Measurements from ENCODE around the gene CDRT4.

Gene CDRT4

GRCh38 chr17:15422392-15422965, 44.9 kb downstream of the CDRT4 start:
- Histone ChIP-seq H3K4me2 (ENCODE audit: low read length) (no peak overlapping the region), H2AFZ (ENCODE audit: low read depth, low read length) (no peak overlapping the region), H3K36me3 (replicated peaks; ENCODE audit: low read depth, low read length) (no peaks in the 10 kb centered on the region), H3K79me2 (ENCODE audit: low read length) (no peaks in the 10 kb centered on the region), H3K9me3 (ENCODE audit: insufficient read depth, low read length) (no peaks in the 10 kb centered on the region), H3K27ac (ENCODE audit: low read length) (no peak overlapping the region), H3K27me3 (ENCODE audit: low read depth, low read length) (no peaks in the 10 kb centered on the region), H3K4me1 (ENCODE audit: low read length) (no peaks in the 10 kb centered on the region), H4K20me1 (ENCODE audit: insufficient read depth, low read length) (no peaks in the 10 kb centered on the region), H3K4me3 (ENCODE audit: low read length) (no peak overlapping the region), H3K9ac (ENCODE audit: low read length) (no peak overlapping the region)
- no peak for TF ChIP-seq CTCF (IDR thresholded peaks at IDR 0.05; ENCODE audit: low read depth, low read length)
- TF ChIP-seq EZH2phosphoT487 (IDR thresholded peaks at IDR 0.05; ENCODE audit: low read depth), result no peak

GRCh38 chr17:15418781-15419180, 48.6 kb downstream of the CDRT4 start:
- no peak for TF ChIP-seq EZH2phosphoT487 (IDR thresholded peaks at IDR 0.05; ENCODE audit: low read depth)
- TF ChIP-seq CTCF (IDR thresholded peaks at IDR 0.05; ENCODE audit: low read depth, low read length), result no peak
- no peaks in the 10 kb centered on the region for H3K79me2 ChIP-seq (ENCODE audit: low read length)

GRCh38 chr17:15414532-15415306, 52.7 kb downstream of the CDRT4 start:
- no peaks in the 10 kb centered on the region for H3K27me3 ChIP-seq (ENCODE audit: low read depth, low read length)
- no peaks in the 10 kb centered on the region for H3K36me3 ChIP-seq (replicated peaks; ENCODE audit: low read depth, low read length)
- no peak overlapping the region for H3K4me2 ChIP-seq (ENCODE audit: low read length)
- no peaks in the 10 kb centered on the region for H4K20me1 ChIP-seq (ENCODE audit: insufficient read depth, low read length)
- TF ChIP-seq EZH2phosphoT487 (IDR thresholded peaks at IDR 0.05; ENCODE audit: low read depth) (no peak), CTCF (IDR thresholded peaks at IDR 0.05; ENCODE audit: low read depth, low read length) (no peak)
- no peak overlapping the region for H3K4me3 ChIP-seq (ENCODE audit: low read length)
- no peak overlapping the region for H3K9ac ChIP-seq (ENCODE audit: low read length)
- no peak overlapping the region for H3K27ac ChIP-seq (ENCODE audit: low read length)
- H2AFZ ChIP-seq (ENCODE audit: low read depth, low read length), result no peak overlapping the region
- H3K9me3 ChIP-seq (ENCODE audit: insufficient read depth, low read length), result no peaks in the 10 kb centered on the region
- H3K79me2 ChIP-seq (ENCODE audit: low read length), result no peaks in the 10 kb centered on the region
- H3K4me1 ChIP-seq (ENCODE audit: low read length), result no peaks in the 10 kb centered on the region

More at GRCh38 chr17:15418781-15419180, 48.6 kb downstream of the CDRT4 start:
- H4K20me1 ChIP-seq (ENCODE audit: insufficient read depth, low read length), result no peaks in the 10 kb centered on the region
- no peak overlapping the region for H3K27ac ChIP-seq (ENCODE audit: low read length)
- H3K27me3 ChIP-seq (ENCODE audit: low read depth, low read length), result no peaks in the 10 kb centered on the region
- H3K4me2 ChIP-seq (ENCODE audit: low read length), result no peak overlapping the region
- H3K36me3 ChIP-seq (replicated peaks; ENCODE audit: low read depth, low read length), result no peaks in the 10 kb centered on the region
- H2AFZ ChIP-seq (ENCODE audit: low read depth, low read length), result no peak overlapping the region
- no peak overlapping the region for H3K4me3 ChIP-seq (ENCODE audit: low read length)
- no peak overlapping the region for H3K9ac ChIP-seq (ENCODE audit: low read length)
- no peaks in the 10 kb centered on the region for H3K4me1 ChIP-seq (ENCODE audit: low read length)
- H3K9me3 ChIP-seq (ENCODE audit: insufficient read depth, low read length), result no peaks in the 10 kb centered on the region

- H3K36me3 ChIP-seq (replicated peaks; ENCODE audit: low read depth, low read length), result no peaks in the 10 kb centered on the region
- no peak overlapping the region for H3K4me2 ChIP-seq (ENCODE audit: low read length)
- no peaks in the 10 kb centered on the region for H3K79me2 ChIP-seq (ENCODE audit: low read length)
- H3K4me3 ChIP-seq (ENCODE audit: low read length), result no peak overlapping the region
- H3K9me3 ChIP-seq (ENCODE audit: insufficient read depth, low read length), result no peaks in the 10 kb centered on the region
- TF ChIP-seq EZH2phosphoT487 (IDR thresholded peaks at IDR 0.05; ENCODE audit: low read depth) (no peak), CTCF (IDR thresholded peaks at IDR 0.05; ENCODE audit: low read depth, low read length) (no peak)
- H2AFZ ChIP-seq (ENCODE audit: low read depth, low read length), result no peak overlapping the region
- H3K27ac ChIP-seq (ENCODE audit: low read length), result no peak overlapping the region
- no peak overlapping the region for H3K9ac ChIP-seq (ENCODE audit: low read length)
- no peaks in the 10 kb centered on the region for H3K4me1 ChIP-seq (ENCODE audit: low read length)
- H4K20me1 ChIP-seq (ENCODE audit: insufficient read depth, low read length), result no peaks in the 10 kb centered on the region
- no peaks in the 10 kb centered on the region for H3K27me3 ChIP-seq (ENCODE audit: low read depth, low read length)
Measured at GRCh38 chr17:15413101-15413771, 54.2 kb downstream of the CDRT4 start.
